ENCODE measurements around the gene TSPAN12. TPM values are rescaled to one million over a fixed set of nuclear protein-coding genes. Genes with fewer than 3 reads are reported as not detected.

TSPAN12 gene
- total and polyA plus RNA-seq, 2 of the 4 experiments (the other 2 are of a cell fraction): 0.36 to 0.72 TPM

GRCh38 chr7:120852700-120853099 lies 5.2 kb downstream of the TSPAN12 start:
- Histone ChIP-seq H3K18ac (ENCODE audit: low read depth, low read length) (no peak overlapping the region), H3K79me1 (ENCODE audit: low read depth in 1 of 2, low read length in 2 of 2) (no peaks in the 10 kb centered on the region), H2BK120ac (ENCODE audit: low read depth, low read length) (no peak overlapping the region), H3K9me3 (ENCODE audit: control insufficient read depth, insufficient read depth, low read length) (no peaks in the 10 kb centered on the region), H2BK20ac (ENCODE audit: low read depth, low read length) (no peak overlapping the region), H2AFZ (replicated peaks; ENCODE audit: low read length, poor library complexity) (no peak overlapping the region), H2AK9ac (replicated peaks; ENCODE audit: low read depth, low read length, poor library complexity) (no peak overlapping the region), H4K20me1 (ENCODE audit: insufficient read depth, low read length) (no peaks in the 10 kb centered on the region), H3K4me2 (ENCODE audit: low read depth, low read length) (no peak overlapping the region), H3K4me1 (ENCODE audit: control insufficient read depth, insufficient read depth, low read length) (no peaks in the 10 kb centered on the region), H3K27me3 (ENCODE audit: control insufficient read depth, insufficient read depth, low read length) (no peaks in the 10 kb centered on the region), H3K9me1 (ENCODE audit: insufficient read depth, low read length) (no peaks in the 10 kb centered on the region; the same call in 1 of the 2 replicates), H4K8ac (ENCODE audit: low read depth in 2 of 2, low read length in 2 of 2) (no peak overlapping the region), H2BK15ac (ENCODE audit: low read depth, low read length) (no peak overlapping the region), H2AK5ac (ENCODE audit: low read depth, low read length) (no peak overlapping the region), H3K9ac (ENCODE audit: low read depth, low read length) (no peak overlapping the region), H4K91ac (ENCODE audit: insufficient read depth, low read depth, low read length) (no peak overlapping the region), H3K27ac (ENCODE audit: insufficient read depth, low read length) (no peak overlapping the region), H2BK5ac (ENCODE audit: low read depth, low read length, poor library complexity, severe bottlenecking) (no peak overlapping the region), H3K4ac (ENCODE audit: low read depth, low read length) (no peak overlapping the region), H3K36me3 (ENCODE audit: control insufficient read depth, insufficient read depth, low read length) (peaks cover 3% of the 10 kb centered on the region; the same call in 1 of the 2 replicates), H3K56ac (ENCODE audit: extremely low read depth, insufficient read depth, low read length) (no peak overlapping the region), H3K14ac (replicated peaks; ENCODE audit: low read depth, low read length) (no peak overlapping the region), H3K23ac (ENCODE audit: low read depth, low read length) (no peak overlapping the region), H3K4me3 (ENCODE audit: insufficient read depth, low read depth, low read length) (no peak overlapping the region), H4K5ac (ENCODE audit: low read depth, low read length) (no peak overlapping the region)
- dilution Hi-C loops (cut with HindIII; ENCODE audit: low sequenced_read_pairs, unreplicated experiment) (no loop called here), intact Hi-C loops (cut with micrococcal nuclease) (no loop called here), in situ Hi-C loops (cut with MboI; ENCODE audit: low sequenced_read_pairs) (no loop called here)
- TF ChIP-seq CTCF (conservative IDR thresholded peaks at IDR 0.05; ENCODE audit: low read depth, low read length) (no peak), RCOR1 (IDR thresholded peaks at IDR 0.05; ENCODE audit: insufficient replicate concordance, low read length) (no peak), POLR2A (IDR thresholded peaks at IDR 0.05; ENCODE audit: low read depth, low read length) (no peak), CEBPB (IDR thresholded peaks at IDR 0.05; ENCODE audit: low read depth, low read length) (no peak), USF2 (IDR thresholded peaks at IDR 0.05; ENCODE audit: low read depth, low read length) (no peak), CHD1 (IDR thresholded peaks at IDR 0.05; ENCODE audit: low read depth, low read length) (no peak), RFX5 (IDR thresholded peaks at IDR 0.05; ENCODE audit: low read depth, low read length) (no peak), SMC3 (IDR thresholded peaks at IDR 0.05; ENCODE audit: low read depth, low read length) (no peak), MAFK (IDR thresholded peaks at IDR 0.05; ENCODE audit: low read depth, low read length) (no peak)
- POLR2A ChIA-PET (ENCODE audit: unreplicated experiment): no interaction called here
- DNase-seq (no peak), ATAC-seq (ENCODE audit: low read depth) (no peak)
- CTCF ChIA-PET: interaction anchor here (1.0 to 1.3 kb wide), 2 partner anchors 13 to 21 kb away, joined by 3 read pairs; no protein-coding TSS in a partner anchor
- BruUV-seq (replicated peaks): no TSS peak
